Body of pancreas (tissue), 4 donors: ENCODE data around the gene TPD52L1. TPM values are rescaled to one million over a fixed set of nuclear protein-coding genes. Genes with fewer than 3 reads are reported as not detected.

ENCODE experiments used
- ATAC-seq: fragments of 150-250 bp; one replicate; pipeline ENCODE4 v1.9.1; 2016
- DNase-seq, 4 donors: peaks; one replicate each; pipeline ENCODE4 v3.0.0-alpha.2; 2019
- H3K27ac ChIP-seq, 4 donors: fragments of 200-600 bp; sonication (generic); 1 replicate in 3 of 4; 2 replicates in 1 of 4; pipeline versions ENCODE4 v1.5.1 to v1.6.1; 2016 to 2019; ENCODE audit warnings: mild to moderate bottlenecking in 1 of 4, mixed read lengths in 1 of 4, moderate library complexity in 1 of 4
- H3K27me3 ChIP-seq, 2 donors: fragments of 200-600 bp; sonication (generic); one replicate each; pipeline ENCODE4 v1.6.0; 2016; ENCODE audit warnings: mild to moderate bottlenecking in 1 of 2
- H3K36me3 ChIP-seq, 2 donors: fragments of 200-600 bp; sonication (generic); replicated peaks in 1 of 2; 2 replicates each; pipeline ENCODE4 v1.5.1; 2016; ENCODE audit warnings: low read depth in 2 of 2; ENCODE audit not compliant: insufficient read depth in 1 of 2
- H3K4me1 ChIP-seq: fragments of 200-600 bp; sonication (generic); one replicate; pipeline ENCODE4 v1.6.0; 2016
- H3K4me3 ChIP-seq, 2 donors: fragments of 200-600 bp; sonication (generic); 1 replicate in 1 of 2; 2 replicates in 1 of 2; pipeline ENCODE4 v1.5.1; 2016 to 2019
- H3K9me3 ChIP-seq, 3 donors: fragments of 200-600 bp; sonication (generic); 1 replicate in 2 of 3; 2 replicates in 1 of 3; pipeline ENCODE4 v1.5.1; 2016
- POLR2A ChIP-seq, 3 donors: fragments of 450-650 bp; IDR thresholded peaks; one replicate each; pipeline ENCODE4 v1.6.1; 2016; ENCODE audit warnings: antibody characterized with exemption in 3 of 3, mild to moderate bottlenecking in 2 of 3
- WGBS, 2 donors: methylation state at CpG; one replicate each; pipeline ENCODE4 v1.1.5; 2017; 5-methylcytosine and 5-hydroxymethylcytosine counted together
- intact Hi-C: fragments of 100-400 bp; cut with DNase I; formaldehyde crosslinking; loops from one replicate; pipeline ENCODE4 v1.15.1; 2023
- total RNA-seq, 2 donors: library from RNA; depleted of rRNA; stranded (reverse); fragments of >200 nt; gene quantifications; one replicate each; pipeline ENCODE4 v1.1.0, GENCODE V29; 2016
- TF ChIP-seq, protein P1 (sequence below), 7 experiments: fragments of 450-650 bp in 4 of 7; fragments of 200-600 bp in 3 of 7; sonication (generic) in 3 of 7; IDR thresholded peaks; one replicate each; pipeline ENCODE4 v1.5.1; 2016 to 2019; ENCODE audit warnings: antibody characterized with exemption in 7 of 7

TPD52L1 gene
- total RNA-seq, 2 donors from 2014 or later: 33.3 to 101 TPM

DNA sequence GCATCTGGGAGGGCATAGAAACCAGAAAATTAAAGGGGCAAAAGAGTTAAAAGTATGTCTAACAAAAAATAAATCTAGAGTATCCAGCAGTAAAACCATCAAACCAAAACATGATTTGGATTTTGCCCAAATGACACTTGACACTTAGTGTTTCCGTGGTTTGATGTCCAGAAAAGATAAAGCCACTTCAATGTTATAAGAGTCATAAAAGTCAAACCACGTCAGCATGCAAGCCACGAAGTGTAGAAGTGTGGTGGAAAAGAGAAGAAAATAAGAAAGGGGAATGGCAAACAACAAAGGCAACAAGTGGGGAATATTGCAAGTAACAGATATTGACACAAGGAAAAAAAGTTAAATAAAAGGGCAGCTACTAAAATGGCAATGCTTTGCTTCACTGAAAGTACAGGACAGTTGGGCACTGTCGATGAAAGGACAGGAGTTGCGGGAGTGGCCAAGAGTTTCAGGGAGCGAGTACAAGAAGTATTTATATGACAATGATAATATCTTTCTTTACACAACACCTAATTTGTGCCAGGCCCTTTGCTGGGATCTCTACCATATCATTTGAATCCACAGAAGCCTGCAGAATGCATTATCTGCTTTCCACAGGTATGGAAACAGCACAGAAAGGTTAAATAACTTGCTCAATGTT, 154.5 kb downstream of the TPD52L1 start:
- DNase-seq (no peak), ATAC-seq (no peak)
- TF ChIP-seq, protein P1, sequence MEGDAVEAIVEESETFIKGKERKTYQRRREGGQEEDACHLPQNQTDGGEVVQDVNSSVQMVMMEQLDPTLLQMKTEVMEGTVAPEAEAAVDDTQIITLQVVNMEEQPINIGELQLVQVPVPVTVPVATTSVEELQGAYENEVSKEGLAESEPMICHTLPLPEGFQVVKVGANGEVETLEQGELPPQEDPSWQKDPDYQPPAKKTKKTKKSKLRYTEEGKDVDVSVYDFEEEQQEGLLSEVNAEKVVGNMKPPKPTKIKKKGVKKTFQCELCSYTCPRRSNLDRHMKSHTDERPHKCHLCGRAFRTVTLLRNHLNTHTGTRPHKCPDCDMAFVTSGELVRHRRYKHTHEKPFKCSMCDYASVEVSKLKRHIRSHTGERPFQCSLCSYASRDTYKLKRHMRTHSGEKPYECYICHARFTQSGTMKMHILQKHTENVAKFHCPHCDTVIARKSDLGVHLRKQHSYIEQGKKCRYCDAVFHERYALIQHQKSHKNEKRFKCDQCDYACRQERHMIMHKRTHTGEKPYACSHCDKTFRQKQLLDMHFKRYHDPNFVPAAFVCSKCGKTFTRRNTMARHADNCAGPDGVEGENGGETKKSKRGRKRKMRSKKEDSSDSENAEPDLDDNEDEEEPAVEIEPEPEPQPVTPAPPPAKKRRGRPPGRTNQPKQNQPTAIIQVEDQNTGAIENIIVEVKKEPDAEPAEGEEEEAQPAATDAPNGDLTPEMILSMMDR (IDR thresholded peaks at IDR 0.05): no peak
- no peak for TF ChIP-seq POLR2A (IDR thresholded peaks at IDR 0.05)
- no peaks in the 10 kb centered on the region for H3K27me3 ChIP-seq
- intact Hi-C loops: loop anchor here (10.0 kb wide), 1 partner anchor 153 kb away; the partner anchor contains the start of gene TPD52L1
- no peak overlapping the region for H3K4me3 ChIP-seq
- whole genome bisulfite sequencing, 2 donors: 51 to 56% methylated on average over 6 of the region's 6 CpGs
- no peak overlapping the region for H3K27ac ChIP-seq
- H3K36me3 ChIP-seq: no peaks in the 10 kb centered on the region
- H3K4me1 ChIP-seq: no peaks in the 10 kb centered on the region
- no peaks in the 10 kb centered on the region for H3K9me3 ChIP-seq

DNA sequence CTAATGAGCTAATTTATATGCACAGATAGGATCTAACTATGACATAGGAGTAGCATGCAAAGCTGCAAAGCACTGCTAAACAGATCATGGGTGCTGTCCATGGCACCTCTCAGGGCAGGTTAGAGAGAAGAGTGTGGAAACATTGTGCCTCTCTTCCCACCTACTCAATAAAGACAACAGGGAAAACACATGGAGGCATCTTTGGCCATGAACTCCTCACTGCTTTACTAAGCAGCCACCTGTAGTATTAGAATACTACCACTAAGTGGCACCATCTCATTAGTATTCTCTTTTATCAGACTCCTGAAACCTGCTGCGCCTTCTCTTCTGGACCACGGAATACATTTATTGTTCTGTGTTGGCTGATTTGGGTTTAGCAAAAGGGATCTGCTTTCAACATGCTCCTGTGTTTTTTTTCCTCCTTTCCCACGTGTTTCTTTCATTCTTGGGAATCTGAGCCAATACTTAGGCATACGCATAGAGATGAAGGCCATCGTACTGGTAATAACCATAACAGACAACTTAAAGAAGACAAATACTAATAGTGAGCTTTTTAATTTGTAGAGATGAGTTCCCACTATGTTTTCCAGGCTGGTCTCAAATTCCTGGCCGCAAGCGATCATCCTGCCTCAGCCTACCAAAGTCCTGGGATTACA, 157.5 kb downstream of the TPD52L1 start:
- ATAC-seq: peak; percentile 84
- H3K9me3 ChIP-seq: no peaks in the 10 kb centered on the region
- H3K4me1 ChIP-seq: no peaks in the 10 kb centered on the region
- no peak overlapping the region for H3K27ac ChIP-seq
- no peaks in the 10 kb centered on the region for H3K36me3 ChIP-seq
- DNase-seq: peak in 3 of 4 donors; percentile 30 to 48 (median 34)
- intact Hi-C loops: loop anchor here (5.0 kb wide), 1 partner anchor 456 kb away; no protein-coding TSS in a partner anchor
- H3K27me3 ChIP-seq: no peaks in the 10 kb centered on the region
- 41% methylated on average over 7 of the region's 7 CpGs for WGBS, 2 donors
- H3K4me3 ChIP-seq: no peak overlapping the region
- TF ChIP-seq, protein P1 (IDR thresholded peaks at IDR 0.05): peak; percentile 60 to 86 (median 77)
- TF ChIP-seq POLR2A (IDR thresholded peaks at IDR 0.05): no peak

DNA sequence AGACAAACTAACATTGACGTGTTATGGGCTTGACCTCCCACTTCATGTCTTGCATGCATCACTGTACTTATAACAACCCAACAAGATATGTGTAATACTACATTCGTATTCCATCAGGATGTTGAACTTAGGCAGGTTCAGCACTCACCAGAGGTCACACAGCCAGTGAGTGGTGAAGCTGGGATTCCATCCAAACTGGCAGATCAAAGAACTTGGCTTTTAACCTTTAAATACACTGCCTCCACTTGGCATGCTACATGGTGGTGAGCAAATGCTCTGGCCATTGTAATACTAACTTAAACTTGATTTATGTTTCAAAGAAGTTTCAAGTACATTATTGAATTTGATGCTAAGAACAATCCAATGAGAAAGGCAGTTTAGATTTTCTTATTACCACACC, 158.9 kb downstream of the TPD52L1 start:
- no peak for TF ChIP-seq POLR2A (IDR thresholded peaks at IDR 0.05)
- TF ChIP-seq, protein P1 (IDR thresholded peaks at IDR 0.05): no peak
- Histone ChIP-seq H3K4me1 (no peaks in the 10 kb centered on the region), H3K4me3 (no peak overlapping the region), H3K27ac (no peak overlapping the region), H3K36me3 (no peaks in the 10 kb centered on the region), H3K9me3 (no peaks in the 10 kb centered on the region), H3K27me3 (no peaks in the 10 kb centered on the region)
- intact Hi-C loops: loop anchor here (5.0 kb wide), 1 partner anchor 455 kb away; no protein-coding TSS in a partner anchor
- ATAC-seq (no peak), DNase-seq (no peak)
- WGBS, 2 donors: 51 to 72% methylated on average over 2 of the region's 2 CpGs

DNA sequence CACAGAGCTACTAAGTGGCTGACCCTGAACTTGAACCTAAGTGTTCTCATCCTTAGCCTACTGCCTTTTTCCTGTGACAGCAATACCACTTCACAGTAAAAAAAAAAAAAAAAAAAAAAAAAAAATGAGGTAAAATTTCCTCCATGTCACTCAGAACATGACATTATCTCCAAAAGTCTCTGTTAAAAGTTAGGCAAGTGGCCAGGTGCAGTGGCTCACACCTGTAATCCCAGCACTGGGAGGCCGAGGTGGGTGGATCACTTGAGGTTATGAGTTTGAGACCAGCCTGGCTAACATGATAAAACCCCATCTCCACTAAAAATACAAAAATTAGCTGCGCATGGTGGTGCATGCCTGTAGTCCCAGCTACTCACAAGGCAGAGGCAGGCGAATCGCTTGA, 159.4 kb downstream of the TPD52L1 start:
- no peaks in the 10 kb centered on the region for H3K4me1 ChIP-seq
- no peak overlapping the region for H3K27ac ChIP-seq
- no peak overlapping the region for H3K4me3 ChIP-seq
- intact Hi-C loops: loop anchor here (5.0 kb wide), 1 partner anchor 454 kb away; no protein-coding TSS in a partner anchor
- H3K9me3 ChIP-seq: no peaks in the 10 kb centered on the region
- ATAC-seq (no peak), DNase-seq (no peak)
- H3K36me3 ChIP-seq: no peaks in the 10 kb centered on the region
- 74 to 84% methylated on average over 4 of the region's 4 CpGs for WGBS, 2 donors
- no peaks in the 10 kb centered on the region for H3K27me3 ChIP-seq
- TF ChIP-seq, protein P1 (IDR thresholded peaks at IDR 0.05): no peak

Other genes with a start within 250 kb of the TPD52L1 start
- 10 to 100 TPM; 10.5 to 18.7 TPM for gene RNF217, start 191.3 kb upstream of the TPD52L1 start, total RNA-seq
- gene HDDC2, start 148.2 kb downstream of the TPD52L1 start, total RNA-seq: 10 to 100 TPM; 36.8 to 42.5 TPM